ENCODE results near the gene MAK. TPM values are rescaled to one million over a fixed set of nuclear protein-coding genes. Genes with fewer than 3 reads are reported as not detected.

MAK gene
- total and polyA plus RNA-seq, 2 donors = 0.09 to 0.11 TPM

- Histone ChIP-seq H3K36me3 (ENCODE audit: control insufficient read depth in 2 of 2, insufficient read depth in 2 of 2, low read length in 1 of 2) (peaks cover 0 to 9% of the 10 kb centered on the region in 2 donors), H3K9me3 (ENCODE audit: control insufficient read depth in 2 of 2, insufficient read depth in 1 of 2, low read length in 1 of 2) (no peaks in the 10 kb centered on the region), H3K27ac (ENCODE audit: low read depth in 1 of 2, low read length in 1 of 2) (no peak overlapping the region), H3K27me3 (ENCODE audit: control insufficient read depth in 2 of 2, insufficient read depth in 1 of 2, low read length in 1 of 2) (no peaks in the 10 kb centered on the region), H3K4me3 (ENCODE audit: low read length in 2 of 2) (no peak overlapping the region), H3K4me1 (ENCODE audit: control insufficient read depth in 2 of 2, insufficient read depth in 2 of 2, low read length in 2 of 2) (peaks cover 0 to 5% of the 10 kb centered on the region in 2 donors)
- DNase-seq (ENCODE audit: low read depth in 6 of 9, low spot score in 9 of 9) = no peak
- WGBS = 97% methylated on average over 3 of the region's 3 CpGs
Observed at GRCh38 chr6:10733863-10734262, 104.5 kb downstream of the MAK start.

DNA sequence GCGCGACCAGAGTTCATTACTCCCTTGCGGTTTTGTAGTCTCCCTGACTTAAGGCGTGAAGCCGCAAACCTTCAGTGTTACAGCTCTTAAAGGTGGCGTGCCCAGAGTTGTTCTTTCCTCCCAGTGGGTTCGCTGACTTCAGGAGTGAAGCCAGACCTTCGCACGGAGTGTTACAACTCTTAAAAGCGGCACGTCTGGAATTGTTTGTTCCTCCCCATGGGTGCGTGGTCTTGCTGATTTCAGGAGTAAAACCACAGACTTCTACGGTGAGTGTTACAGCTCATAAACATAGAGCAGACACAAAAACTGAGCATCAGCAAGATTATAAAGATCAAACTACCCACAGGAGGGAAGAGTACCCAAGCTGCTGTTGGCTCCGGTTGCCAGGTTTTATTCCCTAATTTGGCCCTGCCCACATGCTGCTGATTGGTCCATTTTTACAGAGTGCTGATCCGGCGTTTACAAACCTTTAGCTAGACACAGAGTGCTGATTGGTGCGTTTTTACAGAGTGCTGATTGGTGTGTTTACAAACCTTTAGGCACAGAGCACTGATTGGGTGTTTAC is 105.1 kb downstream of the MAK start:
- H3K27me3 ChIP-seq (ENCODE audit: control insufficient read depth in 2 of 2, insufficient read depth in 1 of 2, low read length in 1 of 2) = no peaks in the 10 kb centered on the region
- peaks cover 0 to 5% of the 10 kb centered on the region in 2 donors for H3K4me1 ChIP-seq (ENCODE audit: control insufficient read depth in 2 of 2, insufficient read depth in 2 of 2, low read length in 2 of 2)
- no peaks in the 10 kb centered on the region for H3K9me3 ChIP-seq (ENCODE audit: control insufficient read depth in 2 of 2, insufficient read depth in 1 of 2, low read length in 1 of 2)
- DNase-seq (ENCODE audit: low read depth in 6 of 9, low spot score in 9 of 9) = no peak
- H3K4me3 ChIP-seq (ENCODE audit: low read length in 2 of 2) = no peak overlapping the region
- peaks cover under 1 to 13% of the 10 kb centered on the region in 2 donors for H3K36me3 ChIP-seq (ENCODE audit: control insufficient read depth in 2 of 2, insufficient read depth in 2 of 2, low read length in 1 of 2)
- WGBS = 94% methylated on average over 17 of the region's 17 CpGs
- no peak overlapping the region for H3K27ac ChIP-seq (ENCODE audit: low read depth in 1 of 2, low read length in 1 of 2)

DNA sequence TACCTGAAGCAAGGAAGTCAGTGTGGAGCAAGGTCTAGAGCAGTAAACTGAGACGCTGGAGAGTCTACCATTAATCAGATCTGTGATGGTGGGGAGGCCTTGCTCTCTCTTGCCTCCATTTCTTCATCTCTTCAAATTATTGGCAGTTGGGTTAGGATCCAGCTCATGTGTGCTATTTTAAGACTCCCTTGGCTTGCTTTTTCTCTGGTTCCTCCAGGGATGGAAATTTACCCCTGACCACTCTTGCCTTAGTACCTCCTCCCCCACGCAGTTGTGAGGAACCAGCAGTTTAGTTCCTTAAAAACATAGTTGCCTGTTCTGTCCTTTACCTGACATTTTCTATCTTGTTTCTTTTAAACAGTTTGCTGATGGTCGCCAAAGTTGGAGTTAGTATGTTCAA is 108.1 kb downstream of the MAK start:
- H3K36me3 ChIP-seq (ENCODE audit: control insufficient read depth in 2 of 2, insufficient read depth in 2 of 2, low read length in 1 of 2) = peaks cover 8 to 21% of the 10 kb centered on the region in 2 donors
- 89% methylated on average over 3 of the region's 3 CpGs for WGBS

GRCh38 chr6:10725716-10726115 is 112.6 kb downstream of the MAK start:
- no peak overlapping the region for H3K4me3 ChIP-seq (ENCODE audit: low read length in 2 of 2)
- no peak for DNase-seq (ENCODE audit: low read depth in 6 of 9, low spot score in 9 of 9)
- no peak overlapping the region for H3K27ac ChIP-seq (ENCODE audit: low read depth in 1 of 2, low read length in 1 of 2)
- 97% methylated on average over 9 of the region's 9 CpGs for WGBS
- peaks cover 8 to 20% of the 10 kb centered on the region in 2 donors for H3K36me3 ChIP-seq (ENCODE audit: control insufficient read depth in 2 of 2, insufficient read depth in 2 of 2, low read length in 1 of 2)
- no peaks in the 10 kb centered on the region for H3K9me3 ChIP-seq (ENCODE audit: control insufficient read depth in 2 of 2, insufficient read depth in 1 of 2, low read length in 1 of 2)
- H3K4me1 ChIP-seq (ENCODE audit: control insufficient read depth in 2 of 2, insufficient read depth in 2 of 2, low read length in 2 of 2) = peaks cover 9 to 15% of the 10 kb centered on the region in 2 donors
- H3K27me3 ChIP-seq (ENCODE audit: control insufficient read depth in 2 of 2, insufficient read depth in 1 of 2, low read length in 1 of 2) = no peaks in the 10 kb centered on the region

More for the DNA sequence above, 108.1 kb downstream of the MAK start:
- Histone ChIP-seq H3K27ac (ENCODE audit: low read depth in 1 of 2, low read length in 1 of 2) (no peak overlapping the region), H3K4me3 (ENCODE audit: low read length in 2 of 2) (no peak overlapping the region), H3K9me3 (ENCODE audit: control insufficient read depth in 2 of 2, insufficient read depth in 1 of 2, low read length in 1 of 2) (no peaks in the 10 kb centered on the region), H3K4me1 (ENCODE audit: control insufficient read depth in 2 of 2, insufficient read depth in 2 of 2, low read length in 2 of 2) (peaks cover 0 to 5% of the 10 kb centered on the region in 2 donors), H3K27me3 (ENCODE audit: control insufficient read depth in 2 of 2, insufficient read depth in 1 of 2, low read length in 1 of 2) (no peaks in the 10 kb centered on the region)
- no peak for DNase-seq (ENCODE audit: low read depth in 6 of 9, low spot score in 9 of 9)

- peaks cover 8 to 14% of the 10 kb centered on the region in 2 donors for H3K36me3 ChIP-seq (ENCODE audit: control insufficient read depth in 2 of 2, insufficient read depth in 2 of 2, low read length in 1 of 2)
- H3K4me3 ChIP-seq (ENCODE audit: low read length in 2 of 2) = no peak overlapping the region
- peaks cover 9 to 15% of the 10 kb centered on the region in 2 donors for H3K4me1 ChIP-seq (ENCODE audit: control insufficient read depth in 2 of 2, insufficient read depth in 2 of 2, low read length in 2 of 2)
- no peak overlapping the region for H3K27ac ChIP-seq (ENCODE audit: low read depth in 1 of 2, low read length in 1 of 2)
- no peaks in the 10 kb centered on the region for H3K27me3 ChIP-seq (ENCODE audit: control insufficient read depth in 2 of 2, insufficient read depth in 1 of 2, low read length in 1 of 2)
- WGBS = 97% methylated on average over 6 of the region's 6 CpGs
- H3K9me3 ChIP-seq (ENCODE audit: control insufficient read depth in 2 of 2, insufficient read depth in 1 of 2, low read length in 1 of 2) = peaks cover 0 to 3% of the 10 kb centered on the region in 2 donors
- no peak for DNase-seq (ENCODE audit: low read depth in 6 of 9, low spot score in 9 of 9)
Observed at GRCh38 chr6:10725044-10725443, 113.3 kb downstream of the MAK start.

- Histone ChIP-seq H3K27me3 (ENCODE audit: control insufficient read depth in 2 of 2, insufficient read depth in 1 of 2, low read length in 1 of 2) (no peaks in the 10 kb centered on the region), H3K36me3 (ENCODE audit: control insufficient read depth in 2 of 2, insufficient read depth in 2 of 2, low read length in 1 of 2) (peaks cover 8 to 13% of the 10 kb centered on the region in 2 donors), H3K4me3 (ENCODE audit: low read length in 2 of 2) (peak overlapping the region; percentile 59 to 74), H3K4me1 (ENCODE audit: control insufficient read depth in 2 of 2, insufficient read depth in 2 of 2, low read length in 2 of 2) (peaks cover 9 to 15% of the 10 kb centered on the region in 2 donors), H3K9me3 (ENCODE audit: control insufficient read depth in 2 of 2, insufficient read depth in 1 of 2, low read length in 1 of 2) (peaks cover 0 to 3% of the 10 kb centered on the region in 2 donors), H3K27ac (ENCODE audit: low read depth in 1 of 2, low read length in 1 of 2) (peak overlapping the region; percentile 80 to 86)
- WGBS = 61% methylated on average over 7 of the region's 7 CpGs
- no peak for DNase-seq (ENCODE audit: low read depth in 6 of 9, low spot score in 9 of 9)
Observed at GRCh38 chr6:10723567-10723881, 114.8 kb downstream of the MAK start.

- peak in 8 of 9 donors; percentile 43 to 86 (median 72) for DNase-seq (ENCODE audit: low read depth in 6 of 9, low spot score in 9 of 9)
- Histone ChIP-seq H3K27ac (ENCODE audit: low read depth in 1 of 2, low read length in 1 of 2) (peak within 1 kb of the TSS; percentile 80 to 86), H3K27me3 (ENCODE audit: control insufficient read depth in 2 of 2, insufficient read depth in 1 of 2, low read length in 1 of 2) (no peaks in the 10 kb centered on the region), H3K4me1 (ENCODE audit: control insufficient read depth in 2 of 2, insufficient read depth in 2 of 2, low read length in 2 of 2) (peaks cover 9 to 15% of the 10 kb centered on the region in 2 donors), H3K4me3 (ENCODE audit: low read length in 2 of 2) (peak within 1 kb of the TSS; percentile 59 to 74), H3K9me3 (ENCODE audit: control insufficient read depth in 2 of 2, insufficient read depth in 1 of 2, low read length in 1 of 2) (peaks cover 0 to 3% of the 10 kb centered on the region in 2 donors), H3K36me3 (ENCODE audit: control insufficient read depth in 2 of 2, insufficient read depth in 2 of 2, low read length in 1 of 2) (peaks cover 5 to 10% of the 10 kb centered on the region in 2 donors)
- WGBS = under 1% methylated on average over 55 of the region's 55 CpGs
Observed at GRCh38 chr6:10722820-10723566, 115.3 kb downstream of the MAK start, which contains the start of gene TMEM14C. TMEM14C (plus strand) TSS chr6:10723070; CDS start chr6:10724614, 1,544 bp downstream.

DNA sequence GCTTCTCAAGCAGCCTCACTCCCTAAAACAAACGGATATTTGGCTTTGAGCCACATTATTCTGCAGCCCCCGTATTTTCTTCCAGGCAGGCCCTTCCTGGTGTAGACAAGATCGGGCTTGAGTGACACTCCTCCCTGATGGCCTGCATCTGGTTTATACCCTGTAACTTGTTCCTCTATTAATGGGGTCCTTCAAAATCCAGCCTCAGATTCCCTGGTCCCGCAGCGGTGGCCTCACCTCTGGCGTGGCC is 115.8 kb downstream of the MAK start:
- H3K4me1 ChIP-seq (ENCODE audit: control insufficient read depth in 2 of 2, insufficient read depth in 2 of 2, low read length in 2 of 2) = peaks cover 9 to 15% of the 10 kb centered on the region in 2 donors
- DNase-seq (ENCODE audit: low read depth in 6 of 9, low spot score in 9 of 9) = no peak
- WGBS = 4% methylated on average over 6 of the region's 6 CpGs

GRCh38 chr6:10721850-10722569 is 116.3 kb downstream of the MAK start:
- DNase-seq (ENCODE audit: low read depth in 6 of 9, low spot score in 9 of 9) = no peak
- WGBS = 92% methylated on average over 11 of the region's 11 CpGs
- peaks cover 0 to 3% of the 10 kb centered on the region in 2 donors for H3K9me3 ChIP-seq (ENCODE audit: control insufficient read depth in 2 of 2, insufficient read depth in 1 of 2, low read length in 1 of 2)
- peak overlapping the region; percentile 80 to 86 for H3K27ac ChIP-seq (ENCODE audit: low read depth in 1 of 2, low read length in 1 of 2)
- peak overlapping the region; percentile 59 to 74 for H3K4me3 ChIP-seq (ENCODE audit: low read length in 2 of 2)
- peaks cover 3 to 6% of the 10 kb centered on the region in 2 donors for H3K36me3 ChIP-seq (ENCODE audit: control insufficient read depth in 2 of 2, insufficient read depth in 2 of 2, low read length in 1 of 2)
- H3K4me1 ChIP-seq (ENCODE audit: control insufficient read depth in 2 of 2, insufficient read depth in 2 of 2, low read length in 2 of 2) = peaks cover 9 to 15% of the 10 kb centered on the region in 2 donors
- H3K27me3 ChIP-seq (ENCODE audit: control insufficient read depth in 2 of 2, insufficient read depth in 1 of 2, low read length in 1 of 2) = no peaks in the 10 kb centered on the region

More for the DNA sequence above, 115.8 kb downstream of the MAK start:
- Histone ChIP-seq H3K27ac (ENCODE audit: low read depth in 1 of 2, low read length in 1 of 2) (peak overlapping the region; percentile 80 to 86), H3K36me3 (ENCODE audit: control insufficient read depth in 2 of 2, insufficient read depth in 2 of 2, low read length in 1 of 2) (peaks cover 3 to 10% of the 10 kb centered on the region in 2 donors), H3K27me3 (ENCODE audit: control insufficient read depth in 2 of 2, insufficient read depth in 1 of 2, low read length in 1 of 2) (no peaks in the 10 kb centered on the region), H3K9me3 (ENCODE audit: control insufficient read depth in 2 of 2, insufficient read depth in 1 of 2, low read length in 1 of 2) (peaks cover 0 to 3% of the 10 kb centered on the region in 2 donors), H3K4me3 (ENCODE audit: low read length in 2 of 2) (peak overlapping the region; percentile 59 to 74)
